ENCODE measurements around the gene UBE2C.
A peak's percentile ranks its signal among the peaks of the same experiment; 100 is the strongest.

UBE2C gene

DNA sequence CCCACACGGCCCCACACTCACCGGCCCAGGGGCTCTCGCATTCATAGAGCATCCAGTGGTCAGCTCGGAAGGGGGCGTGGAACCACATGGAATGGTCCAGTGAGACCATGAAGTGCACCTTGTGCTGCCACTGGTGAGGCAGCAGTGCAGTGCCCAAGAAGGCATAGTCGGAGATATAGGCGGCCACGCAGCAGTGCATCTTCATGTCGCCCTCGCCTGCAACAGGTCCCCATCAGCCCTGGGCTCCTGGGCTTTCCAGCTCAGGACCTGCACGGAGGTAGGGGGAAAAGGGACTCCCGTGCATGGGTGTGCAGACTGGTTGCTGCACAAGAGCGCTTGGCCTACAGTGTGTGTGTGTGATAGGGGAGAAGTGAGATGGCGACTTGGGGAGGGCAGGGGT is 31.1 kb downstream of the UBE2C start:
- no peak; the same call in 2 of the 3 replicates for ATAC-seq
- TF ChIP-seq CSDC2 (CRISPR knock-in tag; IDR thresholded peaks at IDR 0.05) (no peak), RARB (CRISPR knock-in tag; IDR thresholded peaks at IDR 0.05) (no peak), ZC3H10 (CRISPR knock-in tag; IDR thresholded peaks at IDR 0.05) (no peak), GLIS3 (CRISPR knock-in tag; IDR thresholded peaks at IDR 0.05) (no peak), BACH2 (CRISPR knock-in tag; IDR thresholded peaks at IDR 0.05; ENCODE audit: borderline replicate concordance) (no peak), ZNF70 (CRISPR knock-in tag; IDR thresholded peaks at IDR 0.05) (no peak), ISL1 (CRISPR knock-in tag; IDR thresholded peaks at IDR 0.05) (no peak), TOX (CRISPR knock-in tag; IDR thresholded peaks at IDR 0.05; ENCODE audit: borderline replicate concordance) (no peak), PPARA (CRISPR knock-in tag; IDR thresholded peaks at IDR 0.05; ENCODE audit: borderline replicate concordance) (no peak), OSR1 (CRISPR knock-in tag; IDR thresholded peaks at IDR 0.05) (no peak), SNAI2 (CRISPR knock-in tag; IDR thresholded peaks at IDR 0.05) (no peak), ARNTL (CRISPR knock-in tag; IDR thresholded peaks at IDR 0.05; ENCODE audit: borderline replicate concordance, low read depth) (no peak), ZFP3 (CRISPR knock-in tag; IDR thresholded peaks at IDR 0.05) (no peak), ZNF565 (CRISPR knock-in tag; conservative IDR thresholded peaks at IDR 0.05; ENCODE audit: low read depth) (no peak), ZFP30 (CRISPR knock-in tag; IDR thresholded peaks at IDR 0.05) (no peak)
- TF ChIP-seq, protein P1, sequence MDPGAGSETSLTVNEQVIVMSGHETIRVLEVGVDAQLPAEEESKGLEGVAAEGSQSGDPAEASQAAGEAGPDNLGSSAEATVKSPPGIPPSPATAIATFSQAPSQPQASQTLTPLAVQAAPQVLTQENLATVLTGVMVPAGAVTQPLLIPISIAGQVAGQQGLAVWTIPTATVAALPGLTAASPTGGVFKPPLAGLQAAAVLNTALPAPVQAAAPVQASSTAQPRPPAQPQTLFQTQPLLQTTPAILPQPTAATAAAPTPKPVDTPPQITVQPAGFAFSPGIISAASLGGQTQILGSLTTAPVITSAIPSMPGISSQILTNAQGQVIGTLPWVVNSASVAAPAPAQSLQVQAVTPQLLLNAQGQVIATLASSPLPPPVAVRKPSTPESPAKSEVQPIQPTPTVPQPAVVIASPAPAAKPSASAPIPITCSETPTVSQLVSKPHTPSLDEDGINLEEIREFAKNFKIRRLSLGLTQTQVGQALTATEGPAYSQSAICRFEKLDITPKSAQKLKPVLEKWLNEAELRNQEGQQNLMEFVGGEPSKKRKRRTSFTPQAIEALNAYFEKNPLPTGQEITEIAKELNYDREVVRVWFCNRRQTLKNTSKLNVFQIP (CRISPR knock-in tag; IDR thresholded peaks at IDR 0.05; ENCODE audit: borderline replicate concordance, low read depth) = no peak
- TF ChIP-seq, protein P2, sequence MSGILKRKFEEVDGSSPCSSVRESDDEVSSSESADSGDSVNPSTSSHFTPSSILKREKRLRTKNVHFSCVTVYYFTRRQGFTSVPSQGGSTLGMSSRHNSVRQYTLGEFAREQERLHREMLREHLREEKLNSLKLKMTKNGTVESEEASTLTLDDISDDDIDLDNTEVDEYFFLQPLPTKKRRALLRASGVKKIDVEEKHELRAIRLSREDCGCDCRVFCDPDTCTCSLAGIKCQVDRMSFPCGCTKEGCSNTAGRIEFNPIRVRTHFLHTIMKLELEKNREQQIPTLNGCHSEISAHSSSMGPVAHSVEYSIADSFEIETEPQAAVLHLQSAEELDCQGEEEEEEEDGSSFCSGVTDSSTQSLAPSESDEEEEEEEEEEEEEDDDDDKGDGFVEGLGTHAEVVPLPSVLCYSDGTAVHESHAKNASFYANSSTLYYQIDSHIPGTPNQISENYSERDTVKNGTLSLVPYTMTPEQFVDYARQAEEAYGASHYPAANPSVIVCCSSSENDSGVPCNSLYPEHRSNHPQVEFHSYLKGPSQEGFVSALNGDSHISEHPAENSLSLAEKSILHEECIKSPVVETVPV (CRISPR knock-in tag; IDR thresholded peaks at IDR 0.05) = no peak
- TF ChIP-seq, protein P3, sequence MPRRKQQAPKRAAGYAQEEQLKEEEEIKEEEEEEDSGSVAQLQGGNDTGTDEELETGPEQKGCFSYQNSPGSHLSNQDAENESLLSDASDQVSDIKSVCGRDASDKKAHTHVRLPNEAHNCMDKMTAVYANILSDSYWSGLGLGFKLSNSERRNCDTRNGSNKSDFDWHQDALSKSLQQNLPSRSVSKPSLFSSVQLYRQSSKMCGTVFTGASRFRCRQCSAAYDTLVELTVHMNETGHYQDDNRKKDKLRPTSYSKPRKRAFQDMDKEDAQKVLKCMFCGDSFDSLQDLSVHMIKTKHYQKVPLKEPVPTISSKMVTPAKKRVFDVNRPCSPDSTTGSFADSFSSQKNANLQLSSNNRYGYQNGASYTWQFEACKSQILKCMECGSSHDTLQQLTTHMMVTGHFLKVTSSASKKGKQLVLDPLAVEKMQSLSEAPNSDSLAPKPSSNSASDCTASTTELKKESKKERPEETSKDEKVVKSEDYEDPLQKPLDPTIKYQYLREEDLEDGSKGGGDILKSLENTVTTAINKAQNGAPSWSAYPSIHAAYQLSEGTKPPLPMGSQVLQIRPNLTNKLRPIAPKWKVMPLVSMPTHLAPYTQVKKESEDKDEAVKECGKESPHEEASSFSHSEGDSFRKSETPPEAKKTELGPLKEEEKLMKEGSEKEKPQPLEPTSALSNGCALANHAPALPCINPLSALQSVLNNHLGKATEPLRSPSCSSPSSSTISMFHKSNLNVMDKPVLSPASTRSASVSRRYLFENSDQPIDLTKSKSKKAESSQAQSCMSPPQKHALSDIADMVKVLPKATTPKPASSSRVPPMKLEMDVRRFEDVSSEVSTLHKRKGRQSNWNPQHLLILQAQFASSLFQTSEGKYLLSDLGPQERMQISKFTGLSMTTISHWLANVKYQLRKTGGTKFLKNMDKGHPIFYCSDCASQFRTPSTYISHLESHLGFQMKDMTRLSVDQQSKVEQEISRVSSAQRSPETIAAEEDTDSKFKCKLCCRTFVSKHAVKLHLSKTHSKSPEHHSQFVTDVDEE (CRISPR knock-in tag; IDR thresholded peaks at IDR 0.05) = no peak
- TF ChIP-seq, protein P4, sequence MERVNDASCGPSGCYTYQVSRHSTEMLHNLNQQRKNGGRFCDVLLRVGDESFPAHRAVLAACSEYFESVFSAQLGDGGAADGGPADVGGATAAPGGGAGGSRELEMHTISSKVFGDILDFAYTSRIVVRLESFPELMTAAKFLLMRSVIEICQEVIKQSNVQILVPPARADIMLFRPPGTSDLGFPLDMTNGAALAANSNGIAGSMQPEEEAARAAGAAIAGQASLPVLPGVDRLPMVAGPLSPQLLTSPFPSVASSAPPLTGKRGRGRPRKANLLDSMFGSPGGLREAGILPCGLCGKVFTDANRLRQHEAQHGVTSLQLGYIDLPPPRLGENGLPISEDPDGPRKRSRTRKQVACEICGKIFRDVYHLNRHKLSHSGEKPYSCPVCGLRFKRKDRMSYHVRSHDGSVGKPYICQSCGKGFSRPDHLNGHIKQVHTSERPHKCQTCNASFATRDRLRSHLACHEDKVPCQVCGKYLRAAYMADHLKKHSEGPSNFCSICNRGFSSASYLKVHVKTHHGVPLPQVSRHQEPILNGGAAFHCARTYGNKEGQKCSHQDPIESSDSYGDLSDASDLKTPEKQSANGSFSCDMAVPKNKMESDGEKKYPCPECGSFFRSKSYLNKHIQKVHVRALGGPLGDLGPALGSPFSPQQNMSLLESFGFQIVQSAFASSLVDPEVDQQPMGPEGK (CRISPR knock-in tag; IDR thresholded peaks at IDR 0.05; ENCODE audit: borderline replicate concordance) = no peak
- TF ChIP-seq, protein P5, sequence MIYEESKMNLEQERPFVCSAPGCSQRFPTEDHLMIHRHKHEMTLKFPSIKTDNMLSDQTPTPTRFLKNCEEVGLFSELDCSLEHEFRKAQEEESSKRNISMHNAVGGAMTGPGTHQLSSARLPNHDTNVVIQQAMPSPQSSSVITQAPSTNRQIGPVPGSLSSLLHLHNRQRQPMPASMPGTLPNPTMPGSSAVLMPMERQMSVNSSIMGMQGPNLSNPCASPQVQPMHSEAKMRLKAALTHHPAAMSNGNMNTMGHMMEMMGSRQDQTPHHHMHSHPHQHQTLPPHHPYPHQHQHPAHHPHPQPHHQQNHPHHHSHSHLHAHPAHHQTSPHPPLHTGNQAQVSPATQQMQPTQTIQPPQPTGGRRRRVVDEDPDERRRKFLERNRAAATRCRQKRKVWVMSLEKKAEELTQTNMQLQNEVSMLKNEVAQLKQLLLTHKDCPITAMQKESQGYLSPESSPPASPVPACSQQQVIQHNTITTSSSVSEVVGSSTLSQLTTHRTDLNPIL (CRISPR knock-in tag; IDR thresholded peaks at IDR 0.05; ENCODE audit: low read depth) = no peak

DNA sequence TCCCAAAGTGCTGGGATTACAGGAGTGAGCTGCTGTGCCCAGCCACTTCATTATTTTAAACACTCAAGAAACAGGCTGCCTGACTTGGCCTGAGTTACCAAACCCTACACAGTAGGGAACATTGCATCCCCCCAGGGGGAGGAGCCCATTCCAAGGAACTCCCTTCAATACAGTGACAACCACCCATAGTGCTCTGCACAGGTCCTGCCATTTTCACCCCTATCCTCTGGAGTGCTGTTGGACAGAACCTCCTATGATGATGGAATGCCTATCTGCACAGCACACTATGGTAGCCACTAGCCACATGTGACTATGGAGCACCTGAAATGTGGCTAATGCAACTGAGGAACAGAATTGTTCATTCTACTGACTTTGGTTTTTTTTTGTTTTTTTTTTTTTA is 33.0 kb downstream of the UBE2C start:
- no peak for TF ChIP-seq PPARA (CRISPR knock-in tag; IDR thresholded peaks at IDR 0.05; ENCODE audit: borderline replicate concordance)
- TF ChIP-seq TOX (CRISPR knock-in tag; IDR thresholded peaks at IDR 0.05; ENCODE audit: borderline replicate concordance) = no peak
- no peak for TF ChIP-seq ZNF8 (CRISPR knock-in tag; IDR thresholded peaks at IDR 0.05)
- no peak for TF ChIP-seq ZNF565 (CRISPR knock-in tag; conservative IDR thresholded peaks at IDR 0.05; ENCODE audit: low read depth)
- no peak for TF ChIP-seq ZNF70 (CRISPR knock-in tag; IDR thresholded peaks at IDR 0.05)
- TF ChIP-seq, protein P1 (CRISPR knock-in tag; IDR thresholded peaks at IDR 0.05; ENCODE audit: borderline replicate concordance, low read depth) = no peak
- no peak for TF ChIP-seq ZFP3 (CRISPR knock-in tag; IDR thresholded peaks at IDR 0.05)
- no peak for TF ChIP-seq ZFP30 (CRISPR knock-in tag; IDR thresholded peaks at IDR 0.05)
- TF ChIP-seq ZC3H10 (CRISPR knock-in tag; IDR thresholded peaks at IDR 0.05) = no peak
- TF ChIP-seq, protein P4 (CRISPR knock-in tag; IDR thresholded peaks at IDR 0.05; ENCODE audit: borderline replicate concordance) = no peak
- TF ChIP-seq RARB (CRISPR knock-in tag; IDR thresholded peaks at IDR 0.05) = no peak
- no peak for TF ChIP-seq GLIS3 (CRISPR knock-in tag; IDR thresholded peaks at IDR 0.05)
- TF ChIP-seq SNAI2 (CRISPR knock-in tag; IDR thresholded peaks at IDR 0.05) = no peak
- no peak for TF ChIP-seq ESRRG (CRISPR knock-in tag; IDR thresholded peaks at IDR 0.05)
- no peak for TF ChIP-seq OSR1 (CRISPR knock-in tag; IDR thresholded peaks at IDR 0.05)
- TF ChIP-seq BACH2 (CRISPR knock-in tag; IDR thresholded peaks at IDR 0.05; ENCODE audit: borderline replicate concordance) = no peak
- TF ChIP-seq TCF4 (CRISPR knock-in tag; IDR thresholded peaks at IDR 0.05; ENCODE audit: borderline replicate concordance) = no peak
- TF ChIP-seq ISL1 (CRISPR knock-in tag; IDR thresholded peaks at IDR 0.05) = no peak
- no peak for TF ChIP-seq CSDC2 (CRISPR knock-in tag; IDR thresholded peaks at IDR 0.05)
- TF ChIP-seq, protein P5 (CRISPR knock-in tag; IDR thresholded peaks at IDR 0.05; ENCODE audit: low read depth) = no peak
- ATAC-seq = peak; percentile 13; the same call in 1 of the 3 replicates

Data from SK-N-SH treated with all-trans-retinoic acid at 6 μM for 48 hours (cell line).